ENCODE data around the gene SERPINF2. TPM values are rescaled to one million over a fixed set of nuclear protein-coding genes. Genes with fewer than 3 reads are reported as not detected.
"Not testable (repeated sequence)": the region's sequence is repeated elsewhere in the genome, so short reads cannot be mapped to it uniquely, and the experiment has no call there.

SERPINF2 gene
- not detected in 2 replicates for total RNA-seq (2014; rRNA removed; shearing (Covaris generic))
- polyA plus RNA-seq (2016; fragmentation: Nextera tagmentation; extraction: Ambion mirVana) = 0.08 TPM in 1 of 2 replicates, not detected in the other

DNA sequence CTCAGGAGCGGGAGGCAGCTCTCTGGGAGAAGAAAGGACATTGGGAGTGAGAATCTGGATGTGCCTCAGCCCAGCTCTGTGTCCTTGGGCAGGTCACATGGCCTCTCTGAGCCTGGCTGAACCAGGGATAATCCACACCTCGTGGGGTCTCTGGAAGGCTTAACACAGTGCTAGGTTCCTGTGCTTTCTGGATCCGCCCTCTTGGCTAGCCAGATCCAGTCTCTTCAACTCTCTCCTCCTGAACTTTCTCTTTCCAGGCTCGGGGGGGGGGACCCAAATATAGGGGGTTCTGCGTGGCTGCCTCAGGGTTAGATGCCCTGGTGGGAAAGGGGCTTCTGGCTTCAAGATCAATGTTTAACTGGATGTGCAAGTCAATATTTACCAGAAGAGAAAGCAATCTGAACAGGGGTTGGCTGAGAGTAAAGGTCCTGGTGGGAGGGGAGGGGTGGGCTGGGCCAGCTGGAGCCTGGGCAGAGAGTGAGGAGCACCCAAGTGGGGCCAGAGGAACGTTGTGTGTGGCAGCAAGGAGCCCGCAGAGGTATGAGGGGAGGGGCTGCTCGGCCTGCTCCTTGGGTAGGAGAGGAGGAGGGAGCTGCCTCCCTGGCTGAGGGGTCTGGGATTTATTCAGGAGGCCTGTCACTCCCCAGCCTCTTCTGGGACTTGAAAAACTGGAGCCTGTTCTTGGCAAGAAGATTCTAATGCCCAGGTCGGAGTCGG lies at the start of gene SERPINF2:
SERPINF2 (plus strand) TSS at position 501 of the 717 bp plus-strand sequence. CDS start 2,125 bp downstream, outside the sequence.
- 59 to 64% methylated on average over 7 to 10 of the region's 10 CpGs for WGBS, 2 experiments (ENCODE audit: low coverage in 1 of 2, low lambda C conversion rate in 2 of 2, missing lambda C conversion rate in 2 of 2)
- DNase-seq = no peak

DNA sequence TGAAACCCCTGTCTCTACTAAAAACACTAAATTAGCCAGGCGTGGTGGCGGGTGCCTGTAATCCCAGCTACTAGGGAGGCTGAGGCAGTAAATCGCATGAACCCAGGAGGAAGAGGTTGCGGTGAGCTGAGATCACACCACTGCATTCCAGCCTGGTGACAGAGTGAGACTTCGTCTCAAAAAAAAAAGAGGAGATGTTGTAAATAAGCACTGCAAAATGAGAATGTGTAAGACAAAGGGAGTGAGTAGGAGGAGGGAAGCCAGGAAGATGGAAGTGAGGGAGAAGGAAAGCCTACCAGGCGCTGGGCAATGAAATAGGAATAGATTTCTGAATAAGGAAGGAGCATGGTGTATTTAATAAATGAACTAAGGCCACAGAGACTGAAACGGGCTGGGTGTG lies 49.3 kb upstream of the SERPINF2 start:
- Histone ChIP-seq H3K27me3 (replicated peaks; ENCODE audit: insufficient read depth) (no peaks in the 10 kb centered on the region), H3K36me3 (ENCODE audit: low read depth) (no peaks in the 10 kb centered on the region), H3F3A (ENCODE audit: insufficient read depth) (no peaks in the 10 kb centered on the region), H3K4me1 (ENCODE audit: insufficient read depth) (no peaks in the 10 kb centered on the region), H3K79me2 (ENCODE audit: insufficient read depth) (no peaks in the 10 kb centered on the region), H3K4me2 (ENCODE audit: unreplicated experiment) (no peak overlapping the region), H3K9me3 (ENCODE audit: low read depth) (no peaks in the 10 kb centered on the region), H4K20me1 (ENCODE audit: insufficient read depth) (no peaks in the 10 kb centered on the region), H3K27ac (no peak overlapping the region), H2AFZ (no peak overlapping the region), H3K4me3 (no peak overlapping the region), H3K9me2 (ENCODE audit: insufficient read depth) (no peaks in the 10 kb centered on the region), H3K9ac (no peak overlapping the region)
- in situ Hi-C loops (cut with MboI) = no loop called here
- TF ChIP-seq EZH2 (IDR thresholded peaks at IDR 0.05; ENCODE audit: insufficient read depth, poor library complexity, severe bottlenecking) (no peak), EZH2phosphoT487 (IDR thresholded peaks at IDR 0.05; ENCODE audit: insufficient read depth, low read depth) (no peak)
- peak; percentile 33 for DNase-seq
- WGBS, 2 experiments (ENCODE audit: low coverage in 1 of 2, low lambda C conversion rate in 2 of 2, missing lambda C conversion rate in 2 of 2) = 83 to 85% methylated on average over 7 of the region's 7 CpGs

More for the DNA sequence above, at the start of gene SERPINF2:
- Histone ChIP-seq H3K9me2 (ENCODE audit: insufficient read depth) (no peaks in the 10 kb centered on the region), H3K27me3 (replicated peaks; ENCODE audit: insufficient read depth) (no peaks in the 10 kb centered on the region), H3K9ac (no peak within 1 kb of the TSS), H3K79me2 (ENCODE audit: insufficient read depth) (no peaks in the 10 kb centered on the region), H3K4me3 (no peak within 1 kb of the TSS), H3K9me3 (ENCODE audit: low read depth) (no peaks in the 10 kb centered on the region), H3K36me3 (ENCODE audit: low read depth) (no peaks in the 10 kb centered on the region), H3K27ac (no peak within 1 kb of the TSS), H4K20me1 (ENCODE audit: insufficient read depth) (no peaks in the 10 kb centered on the region), H3K4me1 (ENCODE audit: insufficient read depth) (0 out of 2 replicates have a peak, but pooled peaks cover 2% of the 10 kb centered on the region), H2AFZ (no peak within 1 kb of the TSS), H3K4me2 (ENCODE audit: unreplicated experiment) (no peak within 1 kb of the TSS), H3F3A (ENCODE audit: insufficient read depth) (0 out of 2 replicates have a peak, but pooled peaks cover 5% of the 10 kb centered on the region)
- no peak for TF ChIP-seq EZH2 (IDR thresholded peaks at IDR 0.05; ENCODE audit: insufficient read depth, poor library complexity, severe bottlenecking)
- TF ChIP-seq EZH2phosphoT487 (IDR thresholded peaks at IDR 0.05; ENCODE audit: insufficient read depth, low read depth) = no peak
- in situ Hi-C loops (cut with MboI) = no loop called here

DNA sequence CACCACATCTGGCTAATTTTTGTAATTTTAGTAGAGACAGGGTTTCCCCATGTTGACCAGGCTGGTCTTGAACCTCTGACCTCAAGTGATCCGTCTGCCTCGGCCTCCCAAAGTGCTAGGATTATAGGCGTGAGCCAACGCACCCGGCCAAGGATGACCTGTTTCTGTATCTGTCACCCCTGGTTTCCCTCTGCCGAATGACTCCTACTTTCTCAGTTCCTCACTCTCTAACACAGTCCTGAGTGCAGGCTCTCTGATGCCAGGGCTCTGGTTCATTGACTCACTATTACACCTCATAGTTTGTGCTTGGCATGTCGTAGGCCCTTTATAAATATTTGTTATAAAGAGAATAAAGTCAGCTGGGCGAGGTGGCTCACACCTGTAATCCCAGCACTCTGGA lies 47.3 kb upstream of the SERPINF2 start:
- Histone ChIP-seq H3K9ac (no peak overlapping the region), H2AFZ (no peak overlapping the region), H3F3A (ENCODE audit: insufficient read depth) (no peaks in the 10 kb centered on the region), H3K27ac (no peak overlapping the region), H3K27me3 (replicated peaks; ENCODE audit: insufficient read depth) (no peaks in the 10 kb centered on the region), H4K20me1 (ENCODE audit: insufficient read depth) (no peaks in the 10 kb centered on the region), H3K36me3 (ENCODE audit: low read depth) (no peaks in the 10 kb centered on the region), H3K9me2 (ENCODE audit: insufficient read depth) (no peaks in the 10 kb centered on the region), H3K4me3 (no peak overlapping the region), H3K4me2 (ENCODE audit: unreplicated experiment) (no peak overlapping the region), H3K9me3 (ENCODE audit: low read depth) (no peaks in the 10 kb centered on the region), H3K4me1 (ENCODE audit: insufficient read depth) (no peaks in the 10 kb centered on the region), H3K79me2 (ENCODE audit: insufficient read depth) (no peaks in the 10 kb centered on the region)
- DNase-seq = no peak
- TF ChIP-seq EZH2phosphoT487 (IDR thresholded peaks at IDR 0.05; ENCODE audit: insufficient read depth, low read depth) = no peak
- no peak for TF ChIP-seq EZH2 (IDR thresholded peaks at IDR 0.05; ENCODE audit: insufficient read depth, poor library complexity, severe bottlenecking)
- WGBS, 2 experiments (ENCODE audit: low coverage in 1 of 2, low lambda C conversion rate in 2 of 2, missing lambda C conversion rate in 2 of 2) = 84 to 88% methylated on average over 8 of the region's 8 CpGs
- in situ Hi-C loops (cut with MboI) = no loop called here

DNA sequence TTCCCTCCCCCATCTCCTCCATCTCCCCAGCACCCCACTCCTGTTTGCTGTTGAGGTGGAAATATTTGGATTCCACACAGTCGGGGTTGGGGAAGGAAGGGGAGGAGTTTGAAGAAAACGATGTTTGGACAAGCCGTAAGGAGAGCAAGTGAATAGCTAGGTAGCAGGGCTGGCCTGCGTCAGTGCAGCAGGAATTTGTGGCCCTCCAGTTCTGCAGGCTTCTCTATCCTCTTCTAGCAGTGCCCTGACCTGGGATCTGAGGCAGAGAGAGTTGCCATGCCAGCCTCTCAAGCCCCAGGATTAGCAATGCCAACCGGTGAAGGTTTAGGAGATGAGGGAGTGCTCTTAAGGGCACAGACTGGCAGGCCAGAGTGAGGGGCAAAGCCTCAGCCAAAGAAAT lies 45.0 kb upstream of the SERPINF2 start:
- no peak for TF ChIP-seq EZH2 (IDR thresholded peaks at IDR 0.05; ENCODE audit: insufficient read depth, poor library complexity, severe bottlenecking)
- no peak for TF ChIP-seq EZH2phosphoT487 (IDR thresholded peaks at IDR 0.05; ENCODE audit: insufficient read depth, low read depth)
- DNase-seq = no peak
- no peaks in the 10 kb centered on the region for H3K9me3 ChIP-seq (ENCODE audit: low read depth)
- H3K36me3 ChIP-seq (ENCODE audit: low read depth) = no peaks in the 10 kb centered on the region
- no peaks in the 10 kb centered on the region for H3K9me2 ChIP-seq (ENCODE audit: insufficient read depth)
- in situ Hi-C loops (cut with MboI) = no loop called here
- H3K4me1 ChIP-seq (ENCODE audit: insufficient read depth) = no peaks in the 10 kb centered on the region
- H4K20me1 ChIP-seq (ENCODE audit: insufficient read depth) = no peaks in the 10 kb centered on the region
- no peaks in the 10 kb centered on the region for H3F3A ChIP-seq (ENCODE audit: insufficient read depth)
- H3K4me2 ChIP-seq (ENCODE audit: unreplicated experiment) = no peak overlapping the region
- H3K27ac ChIP-seq = no peak overlapping the region
- WGBS, 2 experiments (ENCODE audit: low coverage in 1 of 2, low lambda C conversion rate in 2 of 2, missing lambda C conversion rate in 2 of 2) = 53% methylated on average over 5 of the region's 5 CpGs
- no peak overlapping the region for H3K9ac ChIP-seq
- no peaks in the 10 kb centered on the region for H3K27me3 ChIP-seq (replicated peaks; ENCODE audit: insufficient read depth)
- no peaks in the 10 kb centered on the region for H3K79me2 ChIP-seq (ENCODE audit: insufficient read depth)
- no peak overlapping the region for H2AFZ ChIP-seq
- H3K4me3 ChIP-seq = no peak overlapping the region

DNA sequence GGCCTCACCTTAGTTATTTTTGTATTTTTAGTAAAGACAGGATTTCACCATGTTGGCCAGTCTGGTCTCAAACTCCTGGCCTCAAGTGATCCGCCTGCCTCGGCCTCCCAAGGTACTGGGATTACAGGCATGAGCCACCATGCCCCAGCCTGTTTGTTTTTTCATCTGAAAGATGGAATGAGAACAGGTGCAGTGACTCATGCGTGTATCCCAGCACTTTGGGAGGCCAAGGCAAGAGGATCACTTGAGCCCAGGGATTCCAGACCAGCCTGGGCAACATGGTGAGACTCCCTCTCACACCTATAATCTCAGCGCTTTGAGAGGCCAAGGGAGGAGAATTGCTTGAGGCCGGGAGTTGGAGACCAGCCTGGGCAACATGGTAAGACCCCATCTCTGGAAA lies 42.8 kb upstream of the SERPINF2 start:
- H3K4me3 ChIP-seq; H3K9me3 ChIP-seq (ENCODE audit: low read depth); H3K4me1 ChIP-seq (ENCODE audit: insufficient read depth); H3K36me3 ChIP-seq (ENCODE audit: low read depth); H3K27ac ChIP-seq; DNase-seq; H2AFZ ChIP-seq; H3K79me2 ChIP-seq (ENCODE audit: insufficient read depth); H3K27me3 ChIP-seq (replicated peaks; ENCODE audit: insufficient read depth); in situ Hi-C loops (cut with MboI); H3K9ac ChIP-seq; H3K9me2 ChIP-seq (ENCODE audit: insufficient read depth); H3F3A ChIP-seq (ENCODE audit: insufficient read depth); H4K20me1 ChIP-seq (ENCODE audit: insufficient read depth); H3K4me2 ChIP-seq (ENCODE audit: unreplicated experiment): not testable (repeated sequence)
- WGBS, 2 experiments (ENCODE audit: low coverage in 1 of 2, low lambda C conversion rate in 2 of 2, missing lambda C conversion rate in 2 of 2) = 72 to 75% methylated on average over 5 of the region's 5 CpGs
